A673 (cell line): ENCODE results near the gene HECTD4. TPM values are rescaled to one million over a fixed set of nuclear protein-coding genes. Genes with fewer than 3 reads are reported as not detected.

Source experiments
- BruUV-seq: library from RNA; stranded (reverse); fragments of 400-500 nt; replicated peaks from 2 replicates; lab custom pipeline; 2021; lab: Mats Ljungman, UMichigan
- CTCF ChIA-PET: fragments of 300-600 bp; sonication (Branson Sonifier 250); formaldehyde crosslinking; loops from one replicate; lab custom pipeline; 2022; ENCODE audit warnings: antibody characterized with exemption; lab: Charles Lee
- POLR2A ChIA-PET: fragments of 300-600 bp; sonication (Branson Sonifier 250); formaldehyde crosslinking; loops from one replicate; lab custom pipeline; 2022; ENCODE audit warnings: antibody characterized with exemption; ENCODE audit not compliant: low non-redundant PET; lab: Charles Lee
- DNase-seq: peaks from one replicate; pipeline ENCODE4 v3.0.0-alpha.2; 2015; ENCODE audit warnings: low spot score
- H3K27ac ChIP-seq: fragments of 200-600 bp; sonication (generic); 2 replicates; pipeline ENCODE4 v1.5.1; 2016; ENCODE audit warnings: mixed run types, low read depth, mild to moderate bottlenecking, mixed read lengths, antibody characterized with exemption, low read length; ENCODE audit not compliant: poor library complexity, severe bottlenecking
- H3K27me3 ChIP-seq: fragments of 200-600 bp; sonication (generic); replicated peaks from 2 replicates; pipeline ENCODE4 v1.6.1; 2017; ENCODE audit warnings: mixed run types, low read depth, mild to moderate bottlenecking, mixed read lengths, antibody characterized with exemption, low read length; ENCODE audit not compliant: insufficient read depth, poor library complexity
- H3K36me3 ChIP-seq: fragments of 200-600 bp; sonication (generic); 2 replicates; pipeline ENCODE4 v1.6.1; 2016; ENCODE audit warnings: mixed run types, mild to moderate bottlenecking, mixed read lengths, antibody characterized with exemption, low read length; ENCODE audit not compliant: insufficient read depth, poor library complexity, severe bottlenecking
- H3K4me1 ChIP-seq: fragments of 200-600 bp; sonication (generic); 2 replicates; pipeline ENCODE4 v1.6.1; 2017; ENCODE audit warnings: mixed run types, mild to moderate bottlenecking, mixed read lengths, antibody characterized with exemption, low read length; ENCODE audit not compliant: insufficient read depth, poor library complexity, severe bottlenecking
- H3K4me3 ChIP-seq: fragments of 200-600 bp; sonication (generic); 2 replicates; pipeline ENCODE4 v1.5.1; 2016; ENCODE audit warnings: low read depth, mixed run types, mild to moderate bottlenecking, mixed read lengths, low read length; ENCODE audit not compliant: poor library complexity, severe bottlenecking
- H3K9me3 ChIP-seq: fragments of 200-600 bp; sonication (generic); 2 replicates; pipeline ENCODE4 v1.6.1; 2016; ENCODE audit warnings: mixed run types, low read depth, mild to moderate bottlenecking, mixed read lengths, antibody characterized with exemption, low read length; ENCODE audit not compliant: poor library complexity, severe bottlenecking
- EZH2 ChIP-seq: fragments of 200-600 bp; sonication (generic); IDR thresholded peaks from 2 replicates; pipeline ENCODE4 v1.6.1; 2017; ENCODE audit warnings: borderline replicate concordance, low read depth, mild to moderate bottlenecking, mixed read lengths, antibody characterized with exemption, low read length; ENCODE audit not compliant: poor library complexity, severe bottlenecking
- intact Hi-C: fragments of 100-400 bp; cut with micrococcal nuclease; formaldehyde crosslinking; loops from one replicate; pipeline ENCODE4 v1.10.0; 2022; ENCODE audit not compliant: unreplicated experiment
- total RNA-seq: library from RNA; stranded (reverse); gene quantifications from 2 replicates; pipeline ENCODE4 v1.2.3, GENCODE V29; 2021
- TF ChIP-seq, protein P1 (sequence below): fragments of 300-800, 200-600 bp; sonication (generic); conservative IDR thresholded peaks from 2 replicates; pipeline ENCODE4 v1.5.1; 2017; ENCODE audit warnings: low read depth, mild to moderate bottlenecking, antibody characterized with exemption, low read length, moderate library complexity, mixed read lengths

Gene HECTD4
- total RNA-seq, 1 experiment from 2014 or later, result 52.1 TPM

DNA sequence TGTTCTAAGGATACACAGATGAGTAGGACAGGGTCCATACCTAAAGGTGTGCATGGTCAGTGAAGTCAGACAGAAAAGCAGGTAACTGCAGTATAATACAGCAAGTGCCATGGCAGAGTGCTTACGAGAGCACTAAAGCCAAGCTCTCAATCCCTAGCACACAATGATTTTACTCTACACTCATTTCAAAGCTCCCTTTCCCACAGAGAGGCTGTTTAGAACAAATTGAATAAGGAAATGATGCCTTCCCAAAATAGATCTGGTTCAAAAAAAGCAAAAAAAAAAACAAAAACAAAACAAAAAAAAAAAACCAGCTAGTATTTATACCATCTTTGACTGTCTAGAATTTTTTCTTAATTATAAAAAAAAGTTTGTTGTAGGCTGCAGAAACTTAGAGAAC lies 74.1 kb downstream of the HECTD4 start:
- CTCF ChIA-PET, result no interaction called here
- DNase-seq, result no peak
- Histone ChIP-seq H3K4me3 (no peak overlapping the region), H3K36me3 (peaks cover 7% of the 10 kb centered on the region), H3K27ac (no peak overlapping the region), H3K27me3 (no peaks in the 10 kb centered on the region), H3K9me3 (no peaks in the 10 kb centered on the region), H3K4me1 (peaks cover 6% of the 10 kb centered on the region)
- BruUV-seq, result no TSS peak
- TF ChIP-seq, protein P1, sequence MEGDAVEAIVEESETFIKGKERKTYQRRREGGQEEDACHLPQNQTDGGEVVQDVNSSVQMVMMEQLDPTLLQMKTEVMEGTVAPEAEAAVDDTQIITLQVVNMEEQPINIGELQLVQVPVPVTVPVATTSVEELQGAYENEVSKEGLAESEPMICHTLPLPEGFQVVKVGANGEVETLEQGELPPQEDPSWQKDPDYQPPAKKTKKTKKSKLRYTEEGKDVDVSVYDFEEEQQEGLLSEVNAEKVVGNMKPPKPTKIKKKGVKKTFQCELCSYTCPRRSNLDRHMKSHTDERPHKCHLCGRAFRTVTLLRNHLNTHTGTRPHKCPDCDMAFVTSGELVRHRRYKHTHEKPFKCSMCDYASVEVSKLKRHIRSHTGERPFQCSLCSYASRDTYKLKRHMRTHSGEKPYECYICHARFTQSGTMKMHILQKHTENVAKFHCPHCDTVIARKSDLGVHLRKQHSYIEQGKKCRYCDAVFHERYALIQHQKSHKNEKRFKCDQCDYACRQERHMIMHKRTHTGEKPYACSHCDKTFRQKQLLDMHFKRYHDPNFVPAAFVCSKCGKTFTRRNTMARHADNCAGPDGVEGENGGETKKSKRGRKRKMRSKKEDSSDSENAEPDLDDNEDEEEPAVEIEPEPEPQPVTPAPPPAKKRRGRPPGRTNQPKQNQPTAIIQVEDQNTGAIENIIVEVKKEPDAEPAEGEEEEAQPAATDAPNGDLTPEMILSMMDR, result no peak
- no peak for TF ChIP-seq EZH2
- intact Hi-C loops, result no loop called here
- POLR2A ChIA-PET, result no interaction called here

DNA sequence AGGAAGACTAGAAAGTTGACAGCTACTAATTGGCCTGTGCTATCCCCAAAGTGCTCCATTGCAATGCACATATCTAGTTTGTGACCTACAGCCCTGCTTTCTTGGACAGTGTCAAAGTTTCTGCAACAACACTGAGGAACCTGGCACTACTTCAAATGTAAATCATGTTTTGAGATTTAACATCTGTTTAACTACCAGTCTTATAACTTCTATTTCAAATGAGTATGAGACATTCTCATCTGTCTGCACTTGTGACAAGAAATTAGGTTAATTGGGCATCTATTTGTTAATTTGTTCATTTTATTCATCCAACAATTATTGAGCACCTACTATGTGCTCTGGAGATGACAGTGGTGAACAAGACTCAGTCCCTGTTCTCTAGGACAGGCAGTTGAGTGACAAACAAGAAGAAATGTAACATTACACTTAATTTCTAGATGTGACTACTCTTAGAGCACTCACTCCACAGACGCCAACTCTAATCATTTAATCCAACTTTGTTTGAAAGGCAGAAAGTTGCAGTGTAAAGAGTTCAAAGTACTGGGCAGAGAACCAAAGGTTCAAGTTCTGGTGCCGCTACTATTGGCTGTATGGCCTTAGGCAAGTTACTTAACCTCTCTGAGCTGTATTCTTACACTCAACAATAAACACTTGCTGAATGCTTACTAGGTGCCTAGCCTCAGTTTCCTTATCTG lies 74.8 kb downstream of the HECTD4 start:
- BruUV-seq, result no TSS peak
- TF ChIP-seq, protein P1, result no peak
- TF ChIP-seq EZH2, result no peak
- ChIA-PET CTCF (no interaction called here), POLR2A (interaction anchor here (0.6 kb wide), 1 partner anchor 40 kb away, joined by 3 read pairs; no protein-coding TSS in a partner anchor)
- no peak for DNase-seq
- H3K27me3 ChIP-seq, result no peaks in the 10 kb centered on the region
- H3K27ac ChIP-seq, result no peak overlapping the region
- H3K4me3 ChIP-seq, result no peak overlapping the region
- no peaks in the 10 kb centered on the region for H3K9me3 ChIP-seq
- peaks cover 5% of the 10 kb centered on the region for H3K36me3 ChIP-seq
- peaks cover 6% of the 10 kb centered on the region for H3K4me1 ChIP-seq
- intact Hi-C loops, result no loop called here

- no TSS peak for BruUV-seq
- no peak overlapping the region for H3K4me3 ChIP-seq
- intact Hi-C loops, result no loop called here
- no peak overlapping the region for H3K27ac ChIP-seq
- H3K27me3 ChIP-seq, result no peaks in the 10 kb centered on the region
- DNase-seq, result no peak
- peaks cover 3% of the 10 kb centered on the region for H3K36me3 ChIP-seq
- peaks cover 6% of the 10 kb centered on the region for H3K4me1 ChIP-seq
- ChIA-PET CTCF (no interaction called here), POLR2A (no interaction called here)
- TF ChIP-seq, protein P1, result no peak
- no peak for TF ChIP-seq EZH2
- no peaks in the 10 kb centered on the region for H3K9me3 ChIP-seq
Measured at GRCh38 chr12:112305951-112306350, 76.3 kb downstream of the HECTD4 start.
